Mesenchymal stem cell (in vitro differentiated cells and primary cell): Measurements from ENCODE around the gene ZBTB8OS.

Experiments
- DNase-seq: peaks from one replicate; pipeline ENCODE4 v3.0.0-alpha.2; 2013
- H2AFZ ChIP-seq: one replicate; pipeline ENCODE4 v1.6.1; 2013; ENCODE audit warnings: low read depth, mild to moderate bottlenecking, control low read depth, inconsistent platforms, low read length, moderate library complexity
- H2AK5ac ChIP-seq: 2 replicates; pipeline ENCODE4 v1.6.1; 2013; ENCODE audit warnings: low read length, moderate library complexity, mild to moderate bottlenecking, inconsistent platforms; ENCODE audit not compliant: severe bottlenecking
- H2BK120ac ChIP-seq: one replicate; pipeline ENCODE4 v1.6.1; 2013; ENCODE audit warnings: low read depth, mild to moderate bottlenecking, inconsistent platforms, low read length, moderate library complexity
- H2BK12ac ChIP-seq, 2 experiments: one replicate each; pipeline ENCODE4 v1.6.1; 2013; ENCODE audit warnings: inconsistent platforms in 2 of 2, low read length in 2 of 2, mild to moderate bottlenecking in 2 of 2, moderate library complexity in 2 of 2, control low read depth in 1 of 2
- H2BK15ac ChIP-seq: one replicate; pipeline ENCODE4 v1.6.1; 2013; ENCODE audit warnings: mild to moderate bottlenecking, low read depth, inconsistent platforms; ENCODE audit not compliant: poor library complexity, severe bottlenecking
- H2BK5ac ChIP-seq: 2 replicates; pipeline ENCODE4 v1.6.1; 2013; ENCODE audit warnings: low read depth, mild to moderate bottlenecking, low read length, control low read depth, inconsistent platforms; ENCODE audit not compliant: poor library complexity, severe bottlenecking
- H3K14ac ChIP-seq, 2 experiments: one replicate each; pipeline ENCODE4 v1.6.1; 2013; ENCODE audit warnings: inconsistent platforms in 2 of 2, low read length in 2 of 2, control low read depth in 1 of 2, mild to moderate bottlenecking in 1 of 2, moderate library complexity in 1 of 2
- H3K18ac ChIP-seq, 2 experiments: one replicate each; pipeline ENCODE4 v1.6.1; 2013; ENCODE audit warnings: inconsistent platforms in 2 of 2, low read length in 2 of 2, control low read depth in 1 of 2, low read depth in 1 of 2, mild to moderate bottlenecking in 1 of 2
- H3K23ac ChIP-seq, 2 experiments: one replicate each; pipeline ENCODE4 v1.6.1; 2013; ENCODE audit warnings: inconsistent platforms in 2 of 2, low read length in 2 of 2, mild to moderate bottlenecking in 2 of 2, moderate library complexity in 2 of 2, control low read depth in 1 of 2
- H3K27ac ChIP-seq: 2 replicates; pipeline ENCODE4 v1.5.1; 2013; ENCODE audit warnings: mild to moderate bottlenecking, moderate library complexity, low read length, control low read depth, inconsistent platforms; ENCODE audit not compliant: poor library complexity, severe bottlenecking
- H3K27me3 ChIP-seq, 2 experiments: 2 replicates each; pipeline versions ENCODE4 v1.6.1 to v1.7.0; 2013; ENCODE audit warnings: low read length in 2 of 2, mild to moderate bottlenecking in 2 of 2, moderate library complexity in 2 of 2, control low read depth in 1 of 2, inconsistent platforms in 1 of 2; ENCODE audit not compliant: control insufficient read depth in 1 of 2, insufficient read depth in 1 of 2
- H3K36me3 ChIP-seq, 2 experiments: 2 replicates each; pipeline versions ENCODE4 v1.6.1 to v1.7.0; 2013; ENCODE audit warnings: low read length in 2 of 2, control low read depth in 1 of 2, inconsistent platforms in 1 of 2, low read depth in 1 of 2, mild to moderate bottlenecking in 1 of 2; ENCODE audit not compliant: insufficient read depth in 2 of 2, control insufficient read depth in 1 of 2
- H3K4ac ChIP-seq, 2 experiments: one replicate each; pipeline ENCODE4 v1.6.1; 2013; ENCODE audit warnings: inconsistent platforms in 2 of 2, low read length in 2 of 2, mild to moderate bottlenecking in 2 of 2, moderate library complexity in 2 of 2, control low read depth in 1 of 2, low read depth in 1 of 2
- H3K4me1 ChIP-seq: 2 replicates; pipeline ENCODE4 v1.6.1; 2013; ENCODE audit warnings: low read depth, low read length, control low read depth; ENCODE audit not compliant: control insufficient read depth, insufficient read depth
- H3K4me2 ChIP-seq: 2 replicates; pipeline ENCODE4 v1.6.1; 2013; ENCODE audit warnings: low read length, mild to moderate bottlenecking, inconsistent platforms; ENCODE audit not compliant: poor library complexity, severe bottlenecking
- H3K4me3 ChIP-seq, 2 experiments: 2 replicates each; pipeline versions ENCODE4 v1.5.1 to v1.7.0; 2013; ENCODE audit warnings: low read length in 2 of 2, mild to moderate bottlenecking in 2 of 2, control low read depth in 1 of 2, low read depth in 1 of 2; ENCODE audit not compliant: insufficient read depth in 1 of 2
- H3K79me1 ChIP-seq: replicated peaks from 2 replicates; pipeline ENCODE4 v1.6.1; 2013; ENCODE audit warnings: mild to moderate bottlenecking, control low read depth, low read length, inconsistent platforms; ENCODE audit not compliant: poor library complexity, severe bottlenecking
- H3K9ac ChIP-seq: 2 replicates; pipeline ENCODE4 v1.7.0; 2013; ENCODE audit warnings: mild to moderate bottlenecking, low read length, moderate library complexity
- H3K9me3 ChIP-seq: 2 replicates; pipeline ENCODE4 v1.7.0; 2013; ENCODE audit warnings: mild to moderate bottlenecking, low read length; ENCODE audit not compliant: control insufficient read depth
- H4K8ac ChIP-seq: one replicate; pipeline ENCODE4 v1.6.1; 2013; ENCODE audit warnings: inconsistent platforms, mild to moderate bottlenecking, low read length, moderate library complexity
- H4K91ac ChIP-seq: one replicate; pipeline ENCODE4 v1.6.1; 2013; ENCODE audit warnings: mild to moderate bottlenecking, low read length, inconsistent platforms
- WGBS: methylation state at CpG from one replicate; pipeline ENCODE4 v1.1.7; 2013; ENCODE audit warnings: mixed read lengths; 5-methylcytosine and 5-hydroxymethylcytosine counted together

ZBTB8OS gene

DNA sequence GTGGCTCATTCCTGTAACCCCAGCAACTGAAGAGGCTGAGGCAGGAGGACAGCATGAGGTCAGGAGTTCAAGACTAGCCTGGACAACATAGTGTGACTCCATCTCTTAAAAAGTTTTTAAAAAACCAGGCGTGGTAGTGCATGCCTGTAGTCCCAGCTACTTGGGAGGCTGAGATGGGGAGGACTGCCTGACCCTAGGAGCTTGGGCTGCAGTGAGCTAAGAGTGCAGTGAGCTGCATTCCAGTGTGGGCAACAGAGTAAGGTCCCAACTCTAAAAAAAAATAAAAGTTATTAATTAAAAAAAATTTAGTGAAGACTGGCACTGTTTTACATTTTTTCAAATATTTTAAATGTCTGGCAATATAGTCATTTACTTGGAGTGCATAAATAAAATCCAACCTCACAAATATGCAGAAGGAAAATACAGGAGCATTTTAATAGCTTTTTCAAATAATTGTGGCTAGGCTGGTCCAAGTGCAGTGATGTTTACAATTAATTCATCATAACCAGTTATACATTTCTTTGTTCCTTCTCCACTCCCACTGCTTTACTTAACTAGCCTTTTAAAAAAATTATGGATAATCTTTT lies 10.8 kb downstream of the ZBTB8OS start:
- H3K36me3 ChIP-seq = peaks cover 0 to 8% of the 10 kb centered on the region in 2 experiments
- H3K9me3 ChIP-seq = no peaks in the 10 kb centered on the region
- no peak overlapping the region for H3K4ac ChIP-seq
- no peak overlapping the region for H2BK12ac ChIP-seq
- H3K4me2 ChIP-seq = no peak overlapping the region
- H4K91ac ChIP-seq = no peak overlapping the region
- H3K9ac ChIP-seq = no peak overlapping the region
- no peak overlapping the region for H2AK5ac ChIP-seq
- H4K8ac ChIP-seq = no peak overlapping the region
- no peak overlapping the region for H3K23ac ChIP-seq
- H2AFZ ChIP-seq = no peak overlapping the region
- H3K79me1 ChIP-seq = peaks cover 18% of the 10 kb centered on the region
- no peak overlapping the region for H3K4me3 ChIP-seq
- no peaks in the 10 kb centered on the region for H3K27me3 ChIP-seq
- no peak overlapping the region for H2BK15ac ChIP-seq
- 94% methylated on average over 1 of the region's 1 CpG for WGBS
- H3K18ac ChIP-seq = no peak overlapping the region
- H3K14ac ChIP-seq = no peak overlapping the region
- H3K4me1 ChIP-seq = peaks cover 4% of the 10 kb centered on the region
- H3K27ac ChIP-seq = no peak overlapping the region
- no peak overlapping the region for H2BK120ac ChIP-seq
- H2BK5ac ChIP-seq = no peak overlapping the region
- no peak for DNase-seq

DNA sequence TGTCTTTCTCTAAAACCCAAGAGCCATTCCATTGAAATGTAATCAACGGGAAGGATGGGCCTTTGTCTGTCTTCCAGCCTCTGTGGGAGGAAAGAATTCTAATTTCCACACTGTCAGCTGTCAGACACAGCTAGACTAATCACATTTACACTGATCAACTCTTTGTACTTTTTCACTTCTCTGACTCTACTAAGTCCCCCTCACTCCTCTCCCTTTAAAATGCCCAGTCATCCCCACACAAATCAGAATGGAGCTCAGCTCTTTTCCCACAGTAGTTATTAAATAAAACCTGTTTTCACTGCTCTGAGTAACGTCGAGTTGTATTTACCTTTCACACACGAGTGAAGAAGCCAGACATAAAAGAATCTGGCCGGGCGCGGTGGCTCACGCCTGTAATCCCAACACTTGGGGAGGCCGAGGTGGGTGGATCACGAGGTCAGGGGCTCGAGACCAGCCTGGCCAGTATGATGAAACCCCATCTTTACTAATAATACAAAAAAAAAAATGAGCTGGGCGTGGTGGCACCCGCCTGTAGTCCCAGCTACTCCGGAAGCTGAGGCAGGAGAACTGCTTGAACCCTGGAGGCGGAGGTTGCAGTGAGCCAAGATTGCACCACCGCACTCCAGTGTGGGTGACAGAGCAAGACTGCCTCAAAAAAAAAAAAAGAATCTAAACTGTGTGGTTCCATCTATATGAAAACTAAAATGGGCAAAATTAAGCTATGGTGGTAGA lies 13.3 kb downstream of the ZBTB8OS start:
- H3K14ac ChIP-seq = no peak overlapping the region
- H2BK15ac ChIP-seq = no peak overlapping the region
- H3K23ac ChIP-seq = no peak overlapping the region
- no peak overlapping the region for H4K8ac ChIP-seq
- H3K9me3 ChIP-seq = no peaks in the 10 kb centered on the region
- peaks cover 22% of the 10 kb centered on the region for H3K79me1 ChIP-seq
- H3K4me1 ChIP-seq = peaks cover 4% of the 10 kb centered on the region
- 92% methylated on average over 16 of the region's 16 CpGs for WGBS
- H2AFZ ChIP-seq = no peak overlapping the region
- no peak overlapping the region for H3K4me3 ChIP-seq
- H3K9ac ChIP-seq = no peak overlapping the region
- H4K91ac ChIP-seq = no peak overlapping the region
- no peak overlapping the region for H3K4ac ChIP-seq
- H2BK12ac ChIP-seq = no peak overlapping the region
- no peaks in the 10 kb centered on the region for H3K27me3 ChIP-seq
- no peak overlapping the region for H3K18ac ChIP-seq
- no peak for DNase-seq
- H2BK5ac ChIP-seq = no peak overlapping the region
- peak overlapping the region; percentile 8 for H2BK120ac ChIP-seq
- peaks cover 4 to 27% of the 10 kb centered on the region in 2 experiments for H3K36me3 ChIP-seq
- H3K27ac ChIP-seq = no peak overlapping the region
- H2AK5ac ChIP-seq = no peak overlapping the region
- no peak overlapping the region for H3K4me2 ChIP-seq

DNA sequence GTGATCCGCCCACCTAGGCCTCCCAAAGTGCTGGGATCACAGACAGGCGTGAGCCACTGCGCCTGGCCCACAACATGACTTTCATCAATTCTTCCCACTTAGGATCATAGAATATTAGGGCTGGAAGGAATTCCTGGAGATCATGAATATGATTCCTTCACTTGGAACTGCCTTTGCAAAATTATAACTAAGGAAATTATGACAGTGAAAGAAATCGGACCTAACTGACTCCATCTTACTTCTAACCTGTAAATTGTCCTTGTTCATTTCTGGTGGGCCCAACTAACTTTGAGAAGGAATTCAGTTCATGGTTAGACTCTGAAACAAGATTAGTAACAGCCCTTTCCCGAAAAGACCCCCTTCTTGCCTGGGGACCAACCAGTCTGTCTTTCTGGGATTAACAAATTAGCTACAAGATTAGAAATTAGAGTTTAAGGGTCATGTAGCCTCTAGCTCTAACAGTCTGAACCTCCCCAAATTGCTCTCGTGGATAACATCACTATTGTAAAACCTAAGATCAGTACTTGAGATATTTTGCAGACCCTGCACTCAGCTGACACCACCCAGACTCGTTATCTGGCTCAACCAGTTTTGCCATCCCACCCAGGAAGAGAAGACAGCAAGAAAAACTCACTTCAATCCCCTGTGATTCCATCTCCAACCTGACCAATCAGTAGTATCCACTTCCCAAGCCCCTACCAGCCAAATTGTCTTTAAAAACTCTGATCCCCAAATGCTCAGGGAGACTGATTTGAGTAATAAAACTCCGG lies 14.7 kb downstream of the ZBTB8OS start:
- Histone ChIP-seq H2BK12ac (no peak overlapping the region), H2BK120ac (no peak overlapping the region), H3K4ac (no peak overlapping the region), H3K36me3 (peaks cover 11 to 35% of the 10 kb centered on the region in 2 experiments), H2BK5ac (no peak overlapping the region), H3K27me3 (no peaks in the 10 kb centered on the region), H3K4me3 (no peak overlapping the region), H3K4me2 (no peak overlapping the region), H3K9ac (no peak overlapping the region), H3K27ac (no peak overlapping the region), H3K14ac (no peak overlapping the region), H2AK5ac (no peak overlapping the region), H3K23ac (no peak overlapping the region), H3K18ac (no peak overlapping the region), H3K4me1 (peaks cover 4% of the 10 kb centered on the region), H3K9me3 (no peaks in the 10 kb centered on the region), H3K79me1 (peaks cover 23% of the 10 kb centered on the region), H4K8ac (no peak overlapping the region), H2BK15ac (no peak overlapping the region), H2AFZ (no peak overlapping the region), H4K91ac (no peak overlapping the region)
- DNase-seq = no peak
- 90% methylated on average over 6 of the region's 8 CpGs for WGBS

DNA sequence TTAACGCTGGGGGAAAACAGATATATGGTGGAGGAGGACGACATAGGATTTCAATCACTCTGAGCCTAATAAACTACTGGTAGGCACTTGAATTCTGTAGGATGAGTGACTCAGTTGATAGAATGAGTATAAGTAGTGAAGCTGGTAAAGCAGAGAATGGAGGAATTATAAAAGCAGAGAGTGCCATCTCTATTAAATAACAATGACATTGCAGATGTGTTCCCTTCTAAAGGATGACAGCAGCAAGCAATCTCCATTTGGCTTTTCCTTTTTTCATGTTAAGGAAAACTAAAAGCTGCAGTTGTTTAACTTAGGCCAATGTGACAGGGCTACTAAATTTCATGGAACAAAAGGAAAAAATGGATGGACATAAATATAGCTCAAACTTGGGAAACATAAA lies 17.5 kb downstream of the ZBTB8OS start:
- H3K14ac ChIP-seq = no peak overlapping the region

More for the DNA sequence above, 17.5 kb downstream of the ZBTB8OS start:
- Histone ChIP-seq H2BK12ac (no peak overlapping the region), H2BK15ac (no peak overlapping the region), H3K36me3 (peaks cover 29 to 46% of the 10 kb centered on the region in 2 experiments), H3K4ac (no peak overlapping the region), H2AFZ (no peak overlapping the region), H2BK120ac (no peak overlapping the region), H3K9me3 (no peaks in the 10 kb centered on the region), H3K4me1 (no peaks in the 10 kb centered on the region), H3K27ac (no peak overlapping the region), H3K23ac (no peak overlapping the region), H4K91ac (no peak overlapping the region), H3K79me1 (peaks cover 30% of the 10 kb centered on the region), H2AK5ac (no peak overlapping the region), H3K4me2 (no peak overlapping the region), H2BK5ac (no peak overlapping the region), H4K8ac (no peak overlapping the region), H3K27me3 (no peaks in the 10 kb centered on the region), H3K9ac (no peak overlapping the region), H3K18ac (no peak overlapping the region), H3K4me3 (no peak overlapping the region)
- 74% methylated on average over 2 of the region's 2 CpGs for WGBS
- DNase-seq = no peak
